ENCODE results near the gene TPGS1.

The TPGS1 gene

DNA sequence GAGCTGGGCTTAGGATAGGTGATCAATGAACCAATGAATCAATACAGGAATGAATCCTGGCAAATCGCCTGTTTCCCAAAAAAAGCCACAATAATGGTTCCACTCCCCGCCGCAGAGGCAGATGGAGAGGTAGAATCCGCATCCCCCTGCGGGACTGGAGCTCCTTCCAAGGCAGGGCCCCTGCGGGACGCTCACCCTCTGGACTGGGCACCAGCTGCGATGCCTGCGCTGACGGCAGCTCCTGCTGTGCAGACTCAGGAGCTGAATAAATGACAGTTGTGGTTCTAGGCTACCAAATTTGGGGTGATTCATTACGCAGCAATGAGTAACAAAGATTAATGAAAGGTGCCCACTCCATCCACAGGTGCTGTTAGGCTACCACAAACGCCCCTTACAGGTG lies 15.4 kb downstream of the TPGS1 start:
- Histone ChIP-seq H3K27ac (no peak overlapping the region), H4K20me1 (ENCODE audit: insufficient read depth) (no peaks in the 10 kb centered on the region), H3K4me1 (ENCODE audit: low read depth, poor library complexity, severe bottlenecking) (peaks cover 4% of the 10 kb centered on the region), H2AFZ (ENCODE audit: low read depth) (no peak overlapping the region), H3K4me2 (no peak overlapping the region), H3K27me3 (ENCODE audit: insufficient read depth, low read depth) (peaks cover 19% of the 10 kb centered on the region; the same call in 1 of the 2 replicates), H3K9ac (no peak overlapping the region), H3K79me2 (ENCODE audit: insufficient read depth, low read depth) (no peaks in the 10 kb centered on the region), H3K4me3 (IDR thresholded peaks at IDR 0.05; ENCODE audit: insufficient read depth, low read depth, low read length) (no peak overlapping the region), H3K36me3 (ENCODE audit: insufficient read depth) (no peaks in the 10 kb centered on the region)
- TF ChIP-seq, protein P1, sequence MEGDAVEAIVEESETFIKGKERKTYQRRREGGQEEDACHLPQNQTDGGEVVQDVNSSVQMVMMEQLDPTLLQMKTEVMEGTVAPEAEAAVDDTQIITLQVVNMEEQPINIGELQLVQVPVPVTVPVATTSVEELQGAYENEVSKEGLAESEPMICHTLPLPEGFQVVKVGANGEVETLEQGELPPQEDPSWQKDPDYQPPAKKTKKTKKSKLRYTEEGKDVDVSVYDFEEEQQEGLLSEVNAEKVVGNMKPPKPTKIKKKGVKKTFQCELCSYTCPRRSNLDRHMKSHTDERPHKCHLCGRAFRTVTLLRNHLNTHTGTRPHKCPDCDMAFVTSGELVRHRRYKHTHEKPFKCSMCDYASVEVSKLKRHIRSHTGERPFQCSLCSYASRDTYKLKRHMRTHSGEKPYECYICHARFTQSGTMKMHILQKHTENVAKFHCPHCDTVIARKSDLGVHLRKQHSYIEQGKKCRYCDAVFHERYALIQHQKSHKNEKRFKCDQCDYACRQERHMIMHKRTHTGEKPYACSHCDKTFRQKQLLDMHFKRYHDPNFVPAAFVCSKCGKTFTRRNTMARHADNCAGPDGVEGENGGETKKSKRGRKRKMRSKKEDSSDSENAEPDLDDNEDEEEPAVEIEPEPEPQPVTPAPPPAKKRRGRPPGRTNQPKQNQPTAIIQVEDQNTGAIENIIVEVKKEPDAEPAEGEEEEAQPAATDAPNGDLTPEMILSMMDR (conservative IDR thresholded peaks at IDR 0.05; ENCODE audit: low read depth, low read length): no peak

DNA sequence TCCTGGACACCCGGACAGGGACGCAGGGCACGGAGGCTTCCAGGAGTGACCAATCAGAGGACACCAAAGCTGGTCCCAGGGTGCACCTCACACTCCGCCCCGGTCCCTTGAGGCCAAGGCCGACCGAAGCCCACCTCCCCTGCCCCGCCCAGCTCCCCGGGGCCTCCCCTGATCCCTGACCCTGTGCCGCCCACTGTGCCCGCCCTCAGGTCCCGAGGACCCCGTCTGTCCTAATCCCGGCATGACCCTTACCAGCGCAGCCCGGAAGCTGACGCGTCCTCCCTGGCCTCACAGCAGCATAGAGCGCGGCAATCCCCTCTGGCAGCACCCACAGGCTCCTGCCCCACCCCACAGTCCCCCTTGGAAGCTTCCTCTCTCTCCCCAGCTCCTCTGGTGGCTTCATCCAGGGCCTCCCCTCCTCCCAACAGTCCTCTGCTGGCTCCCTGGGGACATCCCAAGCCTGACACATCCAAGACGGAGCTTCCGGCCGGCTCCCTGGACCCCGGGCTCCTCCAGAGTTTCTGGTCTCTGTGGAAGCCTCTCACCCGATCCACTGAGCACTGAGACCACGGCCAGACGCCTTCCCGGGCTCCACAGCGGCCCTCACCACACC lies 16.9 kb downstream of the TPGS1 start:
- Histone ChIP-seq H3K27ac (no peak overlapping the region), H3K27me3 (ENCODE audit: insufficient read depth, low read depth) (peaks cover 26% of the 10 kb centered on the region), H3K4me1 (ENCODE audit: low read depth, poor library complexity, severe bottlenecking) (peaks cover 4% of the 10 kb centered on the region), H3K36me3 (ENCODE audit: insufficient read depth) (no peaks in the 10 kb centered on the region), H3K9ac (no peak overlapping the region), H3K4me3 (IDR thresholded peaks at IDR 0.05; ENCODE audit: insufficient read depth, low read depth, low read length) (no peak overlapping the region), H3K4me2 (no peak overlapping the region), H4K20me1 (ENCODE audit: insufficient read depth) (no peaks in the 10 kb centered on the region), H2AFZ (ENCODE audit: low read depth) (no peak overlapping the region), H3K79me2 (ENCODE audit: insufficient read depth, low read depth) (no peaks in the 10 kb centered on the region)
- TF ChIP-seq, protein P1 (conservative IDR thresholded peaks at IDR 0.05; ENCODE audit: low read depth, low read length): no peak

- no peaks in the 10 kb centered on the region for H3K36me3 ChIP-seq (ENCODE audit: insufficient read depth)
- no peak overlapping the region for H3K4me3 ChIP-seq (IDR thresholded peaks at IDR 0.05; ENCODE audit: insufficient read depth, low read depth, low read length)
- no peak overlapping the region for H3K27ac ChIP-seq
- TF ChIP-seq, protein P1 (conservative IDR thresholded peaks at IDR 0.05; ENCODE audit: low read depth, low read length): no peak
- no peaks in the 10 kb centered on the region for H4K20me1 ChIP-seq (ENCODE audit: insufficient read depth)
- peaks cover 26% of the 10 kb centered on the region for H3K27me3 ChIP-seq (ENCODE audit: insufficient read depth, low read depth)
- H3K9ac ChIP-seq: no peak overlapping the region
- H3K79me2 ChIP-seq (ENCODE audit: insufficient read depth, low read depth): no peaks in the 10 kb centered on the region
- H2AFZ ChIP-seq (ENCODE audit: low read depth): no peak overlapping the region
- H3K4me1 ChIP-seq (ENCODE audit: low read depth, poor library complexity, severe bottlenecking): peaks cover 4% of the 10 kb centered on the region
- H3K4me2 ChIP-seq: no peak overlapping the region
These were observed 17.7 kb downstream of the TPGS1 start for GRCh38 chr19:525029-525428.

GRCh38 chr19:525857-526419 lies 18.6 kb downstream of the TPGS1 start:
- no peaks in the 10 kb centered on the region for H3K79me2 ChIP-seq (ENCODE audit: insufficient read depth, low read depth)
- peaks cover 26% of the 10 kb centered on the region for H3K27me3 ChIP-seq (ENCODE audit: insufficient read depth, low read depth)
- H3K4me1 ChIP-seq (ENCODE audit: low read depth, poor library complexity, severe bottlenecking): peaks cover 8% of the 10 kb centered on the region
- H4K20me1 ChIP-seq (ENCODE audit: insufficient read depth): no peaks in the 10 kb centered on the region
- TF ChIP-seq, protein P1 (conservative IDR thresholded peaks at IDR 0.05; ENCODE audit: low read depth, low read length): no peak
- H2AFZ ChIP-seq (ENCODE audit: low read depth): no peak overlapping the region
- H3K27ac ChIP-seq: no peak overlapping the region
- H3K36me3 ChIP-seq (ENCODE audit: insufficient read depth): no peaks in the 10 kb centered on the region
- no peak overlapping the region for H3K4me3 ChIP-seq (IDR thresholded peaks at IDR 0.05; ENCODE audit: insufficient read depth, low read depth, low read length)
- no peak overlapping the region for H3K9ac ChIP-seq
- H3K4me2 ChIP-seq: no peak overlapping the region

Measured in KMS-11 (cell line).